Nucleus accumbens (tissue), 56 donors: Measurements from ENCODE around the gene MLST8.

Experiments
- DNase-seq, 56 donors: peaks; one replicate each; lab custom pipeline; 2025; lab: John Stamatoyannopoulos, UW

The MLST8 gene

GRCh38 chr16:2172688-2173335 is 32.4 kb upstream of the MLST8 start:
- DNase-seq: no peak

DNA sequence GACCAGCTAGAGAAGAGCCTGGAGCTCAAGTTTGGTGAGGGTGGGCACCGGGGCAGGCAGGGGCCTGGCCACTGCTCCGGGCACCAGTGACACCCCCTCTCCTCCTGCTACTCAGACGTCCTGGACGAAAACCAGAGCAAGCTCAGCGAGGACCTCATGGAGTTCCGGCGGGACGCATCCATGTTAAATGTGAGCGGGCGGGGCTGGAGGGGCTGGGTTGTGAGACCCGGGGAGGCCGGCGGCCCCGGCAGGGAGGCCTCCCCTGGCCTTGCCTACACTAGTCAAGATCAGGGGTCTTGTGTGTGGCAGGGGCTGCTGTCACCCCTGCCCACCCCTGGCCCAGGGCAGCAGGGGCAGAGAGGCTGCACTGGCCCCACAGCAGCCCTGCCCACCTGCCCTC is 31.9 kb upstream of the MLST8 start:
- no peak for DNase-seq

- no peak for DNase-seq
Observed at GRCh38 chr16:2173916-2174315, 31.3 kb upstream of the MLST8 start.

- DNase-seq: peak in 29 of 56 donors; percentile 11 to 79 (median 32)
Observed at GRCh38 chr16:2174396-2175131, 30.7 kb upstream of the MLST8 start.

- DNase-seq: no peak
Observed at GRCh38 chr16:2175454-2175853, 29.8 kb upstream of the MLST8 start.

DNA sequence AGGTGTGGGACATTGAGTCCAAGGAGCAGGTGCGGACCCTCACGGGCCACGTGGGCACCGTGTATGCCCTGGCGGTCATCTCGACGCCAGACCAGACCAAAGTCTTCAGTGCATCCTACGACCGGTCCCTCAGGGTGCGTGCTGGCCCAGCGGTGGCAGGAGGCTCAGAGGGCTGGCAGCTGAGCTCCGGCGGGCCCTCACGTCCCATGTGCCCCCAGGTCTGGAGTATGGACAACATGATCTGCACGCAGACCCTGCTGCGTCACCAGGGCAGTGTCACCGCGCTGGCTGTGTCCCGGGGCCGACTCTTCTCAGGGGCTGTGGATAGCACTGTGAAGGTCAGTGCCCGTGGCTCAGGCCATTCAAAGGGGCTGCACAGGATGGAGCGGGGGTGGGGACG is 29.2 kb upstream of the MLST8 start:
- DNase-seq: no peak

DNA sequence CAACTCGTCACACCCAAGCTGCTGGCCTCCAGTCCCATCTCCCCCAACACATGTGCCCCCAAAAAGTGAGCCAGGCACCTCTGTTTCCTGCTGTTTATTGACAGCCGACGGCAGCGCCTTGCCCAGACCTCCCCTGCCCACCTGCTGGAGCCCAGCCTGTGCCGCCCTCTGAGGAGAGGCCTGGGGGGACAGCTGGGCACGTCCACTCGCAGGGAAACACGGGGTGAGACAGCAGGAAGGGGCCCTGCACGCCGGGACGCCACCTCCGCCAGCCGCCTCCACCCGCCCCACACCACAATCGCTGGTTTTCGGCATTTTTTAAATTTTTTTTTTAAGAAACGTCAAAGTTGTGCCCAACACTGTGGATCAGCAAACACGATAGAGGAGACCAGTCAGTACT is 28.2 kb upstream of the MLST8 start:
- DNase-seq: no peak

DNA sequence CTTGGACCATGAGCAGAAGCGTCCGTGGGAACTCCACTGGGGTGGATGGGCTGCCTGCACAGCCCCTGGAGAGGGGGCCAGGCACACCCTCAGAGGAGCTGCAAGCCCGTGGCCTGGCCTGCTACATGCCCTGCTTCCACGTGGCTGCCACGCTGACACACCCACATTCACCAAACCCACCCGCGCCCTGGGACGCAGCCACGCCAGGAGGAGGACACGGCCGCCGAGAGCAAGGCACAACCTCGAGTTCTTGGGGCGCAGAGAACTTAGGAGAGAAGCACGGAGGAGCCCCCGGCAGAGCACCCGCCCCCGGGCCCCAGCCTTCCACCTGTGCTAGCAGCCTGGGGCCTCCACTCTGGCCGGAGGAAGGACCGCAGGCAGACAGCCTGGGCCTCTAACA is 27.7 kb upstream of the MLST8 start:
- DNase-seq: no peak

- peak in 6 of 56 donors; percentile 8 to 69 (median 28) for DNase-seq
Observed at GRCh38 chr16:2178321-2179106, 26.7 kb upstream of the MLST8 start.

DNA sequence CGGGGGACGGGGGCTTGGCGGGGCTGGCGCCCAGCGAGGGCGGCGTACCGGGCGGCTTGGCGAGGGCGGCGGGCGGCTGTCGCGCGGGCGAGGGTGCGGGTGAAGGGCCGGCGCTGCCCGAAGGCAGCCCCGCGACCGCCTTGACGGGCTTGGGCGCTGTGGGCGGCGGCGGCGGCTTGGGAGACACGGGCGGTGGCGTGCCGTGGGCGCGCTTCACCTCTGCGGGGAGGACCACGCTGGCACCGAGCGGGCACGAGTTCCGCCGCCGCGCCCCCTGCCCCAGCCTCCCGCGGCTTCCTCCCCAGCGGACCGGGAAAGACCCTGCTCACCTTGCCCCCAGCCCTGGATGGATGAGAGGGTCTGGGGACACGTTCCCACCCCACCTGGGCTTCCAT is 26.1 kb upstream of the MLST8 start:
- no peak for DNase-seq

- no peak for DNase-seq
Observed at GRCh38 chr16:2179576-2179975, 25.7 kb upstream of the MLST8 start.

GRCh38 chr16:2180461-2180860 is 24.8 kb upstream of the MLST8 start:
- DNase-seq: no peak

- DNase-seq: no peak
Observed at GRCh38 chr16:2180962-2181923, 24.0 kb upstream of the MLST8 start.

GRCh38 chr16:2181952-2182351 is 23.3 kb upstream of the MLST8 start:
- DNase-seq: no peak

- peak in 3 of 56 donors; percentile 1 to 16 (median 7) for DNase-seq
Observed at GRCh38 chr16:2183671-2184070, 21.6 kb upstream of the MLST8 start.

DNA sequence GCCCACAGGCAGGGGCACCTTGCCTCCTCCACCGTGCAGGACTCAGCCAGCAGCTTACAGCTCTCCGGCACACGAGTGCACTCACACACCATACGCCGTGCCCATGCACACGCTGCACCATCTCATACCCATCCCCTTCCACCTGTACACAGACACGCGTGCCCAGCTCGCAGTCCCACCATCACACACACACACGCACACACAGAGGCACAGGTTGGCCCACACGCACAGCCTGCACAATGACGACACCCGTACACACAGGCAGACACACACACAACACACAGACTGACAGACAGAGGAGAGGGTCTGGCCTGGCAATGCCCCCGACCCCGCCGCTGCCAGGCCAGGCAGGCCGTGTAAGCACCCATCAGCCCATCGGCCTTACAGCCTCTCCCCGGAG is 20.9 kb upstream of the MLST8 start:
- DNase-seq: no peak

GRCh38 chr16:2184962-2185361 is 20.3 kb upstream of the MLST8 start:
- DNase-seq: no peak

GRCh38 chr16:2186064-2186463 is 19.2 kb upstream of the MLST8 start:
- no peak for DNase-seq

DNA sequence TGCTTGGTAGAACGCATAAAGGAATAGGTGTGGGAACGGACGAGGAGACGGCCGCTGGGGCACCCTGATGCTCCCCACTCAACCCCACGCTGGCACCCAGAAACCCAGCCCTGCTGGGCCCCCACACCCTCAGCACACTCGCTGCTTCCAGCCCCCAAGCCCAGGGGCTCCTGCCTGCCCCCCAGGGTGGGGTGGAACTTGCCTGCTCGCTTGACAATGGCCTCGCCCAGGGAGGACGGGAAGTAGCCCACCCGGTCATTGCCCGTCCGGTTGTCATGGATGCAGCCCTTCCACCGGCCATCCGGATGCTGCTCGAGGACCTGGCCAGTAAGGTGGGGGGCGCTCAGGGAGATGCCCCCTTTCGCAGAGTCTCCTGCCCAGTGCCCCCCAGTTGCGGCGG is 18.7 kb upstream of the MLST8 start:
- no peak for DNase-seq

DNA sequence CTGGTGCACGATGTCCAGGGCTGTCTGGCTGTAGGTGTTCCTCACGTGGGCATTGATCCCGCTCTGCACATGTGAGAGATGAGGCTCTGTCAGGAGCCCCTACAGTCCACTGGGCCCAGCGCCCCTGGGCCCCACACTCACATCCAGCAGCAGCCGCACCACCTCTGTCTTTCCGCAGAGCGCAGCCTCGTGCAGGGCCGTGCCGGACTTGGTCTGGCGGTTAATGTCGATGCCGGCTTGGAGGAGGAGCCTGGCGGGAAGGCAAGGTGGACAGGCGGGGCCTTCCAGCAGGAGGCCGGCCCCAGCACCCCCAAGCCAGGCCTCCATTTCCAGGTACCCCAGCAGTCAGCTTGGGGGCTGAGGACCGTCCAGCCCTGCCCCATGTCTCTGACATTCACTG is 18.0 kb upstream of the MLST8 start:
- DNase-seq: no peak
